OCI-LY1 (cell line): ENCODE data around the gene ARL2BP.

Experiments used
- CTCF ChIP-seq: fragments of 200-600 bp; sonication (generic), shearing (Covaris generic); IDR thresholded peaks from 2 replicates; pipeline ENCODE4 v1.5.1; 2017; ENCODE audit warnings: mild to moderate bottlenecking, antibody characterized with exemption, low read length, moderate library complexity, mixed read lengths
- EZH2 ChIP-seq: fragments of 200-600 bp; sonication (generic), shearing (Covaris generic); IDR thresholded peaks from 2 replicates; pipeline ENCODE4 v1.8.0; 2017; ENCODE audit warnings: borderline replicate concordance, mixed run types, mild to moderate bottlenecking, antibody characterized with exemption, low read length, moderate library complexity, mixed read lengths

- TF ChIP-seq CTCF (no peak), EZH2 (no peak)
Measured at GRCh38 chr16:57260294-57260929, 15.4 kb downstream of the ARL2BP start.
